ENCODE data around the gene UBAC1.

Gene UBAC1

GRCh38 chr9:135961277-135961715 is at the start of gene UBAC1:
TSS of gene UBAC1 (minus strand) at chr9:135961373. CDS start at chr9:135961162, 211 bp downstream.
- DNase-seq (ENCODE audit: extremely low spot score), result peak; percentile 100
- CTCF ChIA-PET, result interaction anchor here (1.0 to 1.3 kb wide), 3 partner anchors 9 to 161 kb away, joined by 4 to 5 read pairs (median 4); no protein-coding TSS in a partner anchor
- no peak for TF ChIP-seq CTCF (IDR thresholded peaks at IDR 0.05; ENCODE audit: control extremely low read depth, extremely low read depth, low read depth, missing control alignments)
- POLR2A ChIA-PET, result interaction anchor here (0.5 kb wide), 1 partner anchor 38 kb away, joined by 3 read pairs; no protein-coding TSS in a partner anchor

- CTCF ChIA-PET, result interaction anchor here (1.0 kb wide), 1 partner anchor 44 kb away, joined by 3 read pairs; no protein-coding TSS in a partner anchor
- no peak for DNase-seq (ENCODE audit: extremely low spot score)
- TF ChIP-seq CTCF (IDR thresholded peaks at IDR 0.05; ENCODE audit: control extremely low read depth, extremely low read depth, low read depth, missing control alignments), result no peak
- POLR2A ChIA-PET, result no interaction called here
Measured at GRCh38 chr9:136010615-136011361, 49.6 kb upstream of the UBAC1 start.

- POLR2A ChIA-PET, result no interaction called here
- DNase-seq (ENCODE audit: extremely low spot score), result no peak
- CTCF ChIA-PET, result no interaction called here
- TF ChIP-seq CTCF (IDR thresholded peaks at IDR 0.05; ENCODE audit: control extremely low read depth, extremely low read depth, low read depth, missing control alignments), result no peak
Measured at GRCh38 chr9:136010176-136010575, 49.0 kb upstream of the UBAC1 start.

GRCh38 chr9:136009516-136009915 is 48.3 kb upstream of the UBAC1 start:
- no peak for DNase-seq (ENCODE audit: extremely low spot score)
- no peak for TF ChIP-seq CTCF (IDR thresholded peaks at IDR 0.05; ENCODE audit: control extremely low read depth, extremely low read depth, low read depth, missing control alignments)
- ChIA-PET CTCF (no interaction called here), POLR2A (no interaction called here)

- ChIA-PET POLR2A (no interaction called here), CTCF (no interaction called here)
- DNase-seq (ENCODE audit: extremely low spot score), result no peak
- no peak for TF ChIP-seq CTCF (IDR thresholded peaks at IDR 0.05; ENCODE audit: control extremely low read depth, extremely low read depth, low read depth, missing control alignments)
Measured at GRCh38 chr9:136008693-136008997, 47.5 kb upstream of the UBAC1 start.

GRCh38 chr9:136007934-136008692 is 46.9 kb upstream of the UBAC1 start:
- TF ChIP-seq CTCF (IDR thresholded peaks at IDR 0.05; ENCODE audit: control extremely low read depth, extremely low read depth, low read depth, missing control alignments), result no peak
- CTCF ChIA-PET, result no interaction called here
- POLR2A ChIA-PET, result no interaction called here
- no peak for DNase-seq (ENCODE audit: extremely low spot score)
